AG20443 (cell line): ENCODE data around the gene SPHK2.

Source experiments
- DNase-seq: peaks from one replicate; pipeline ENCODE4 v3.0.0; 2012; ENCODE audit warnings: low spot score, mixed read lengths

Gene SPHK2

DNA sequence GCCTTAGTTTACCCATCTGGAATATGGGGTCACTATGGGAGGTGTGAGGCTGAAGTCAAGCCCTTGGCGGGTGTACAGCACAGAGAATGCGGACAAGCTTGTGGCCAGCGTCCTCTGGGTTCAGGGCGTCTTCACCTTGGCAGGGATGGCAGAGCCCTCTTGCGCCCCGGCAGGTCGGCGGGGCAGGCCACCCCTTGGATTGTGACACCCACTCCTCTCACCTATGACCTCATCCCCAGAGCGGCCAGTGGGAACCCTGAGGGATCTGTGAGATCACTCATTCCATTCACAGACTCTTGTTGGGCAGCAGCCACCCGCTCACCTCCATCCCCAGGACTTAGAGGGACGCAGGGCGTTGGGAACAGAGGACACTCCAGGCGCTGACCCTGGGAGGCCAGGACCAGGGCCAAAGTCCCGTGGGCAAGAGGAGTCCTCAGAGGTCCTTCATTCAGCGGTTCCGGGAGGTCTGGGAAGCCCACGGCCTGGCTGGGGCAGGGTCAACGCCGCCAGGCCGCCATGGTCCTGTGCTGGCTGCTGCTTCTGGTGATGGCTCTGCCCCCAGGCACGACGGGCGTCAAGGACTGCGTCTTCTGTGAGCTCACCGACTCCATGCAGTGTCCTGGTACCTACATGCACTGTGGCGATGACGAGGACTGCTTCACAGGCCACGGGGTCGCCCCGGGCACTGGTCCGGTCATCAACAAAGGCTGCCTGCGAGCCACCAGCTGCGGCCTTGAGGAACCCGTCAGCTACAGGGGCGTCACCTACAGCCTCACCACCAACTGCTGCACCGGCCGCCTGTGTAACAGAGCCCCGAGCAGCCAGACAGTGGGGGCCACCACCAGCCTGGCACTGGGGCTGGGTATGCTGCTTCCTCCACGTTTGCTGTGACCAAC, 12.6 kb upstream of the SPHK2 start, which contains the start of gene SPACA4:
TSS of gene SPACA4 (plus strand) at position 280 of the 896 bp plus-strand sequence. CDS start at position 517, 237 bp downstream.
- DNase-seq = no peak

DNA sequence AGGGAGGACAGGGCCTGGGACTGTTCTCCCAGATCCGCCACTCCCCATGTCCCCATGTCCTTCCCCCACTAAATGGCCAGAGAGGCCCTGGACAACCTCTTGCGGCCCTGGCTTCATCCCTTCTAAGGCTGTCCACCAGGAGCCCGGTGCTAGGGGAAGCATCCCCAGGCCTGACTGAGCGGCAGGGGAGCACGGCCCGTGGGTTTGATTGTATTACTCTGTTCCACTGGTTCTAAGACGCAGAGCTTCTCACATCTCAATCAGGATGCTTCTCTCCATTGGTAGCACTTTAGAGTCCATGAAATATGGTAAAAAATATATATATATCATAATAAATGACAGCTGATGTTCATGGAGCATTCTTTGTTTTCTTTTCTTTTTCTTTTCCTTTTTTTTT, 11.9 kb upstream of the SPHK2 start:
- no peak for DNase-seq

GRCh38 chr19:48608798-48609263, 10.5 kb upstream of the SPHK2 start:
- peak; percentile 63 for DNase-seq

GRCh38 chr19:48609571-48610108, 9.7 kb upstream of the SPHK2 start:
- no peak for DNase-seq

GRCh38 chr19:48611872-48612271, 7.4 kb upstream of the SPHK2 start:
- no peak for DNase-seq

DNA sequence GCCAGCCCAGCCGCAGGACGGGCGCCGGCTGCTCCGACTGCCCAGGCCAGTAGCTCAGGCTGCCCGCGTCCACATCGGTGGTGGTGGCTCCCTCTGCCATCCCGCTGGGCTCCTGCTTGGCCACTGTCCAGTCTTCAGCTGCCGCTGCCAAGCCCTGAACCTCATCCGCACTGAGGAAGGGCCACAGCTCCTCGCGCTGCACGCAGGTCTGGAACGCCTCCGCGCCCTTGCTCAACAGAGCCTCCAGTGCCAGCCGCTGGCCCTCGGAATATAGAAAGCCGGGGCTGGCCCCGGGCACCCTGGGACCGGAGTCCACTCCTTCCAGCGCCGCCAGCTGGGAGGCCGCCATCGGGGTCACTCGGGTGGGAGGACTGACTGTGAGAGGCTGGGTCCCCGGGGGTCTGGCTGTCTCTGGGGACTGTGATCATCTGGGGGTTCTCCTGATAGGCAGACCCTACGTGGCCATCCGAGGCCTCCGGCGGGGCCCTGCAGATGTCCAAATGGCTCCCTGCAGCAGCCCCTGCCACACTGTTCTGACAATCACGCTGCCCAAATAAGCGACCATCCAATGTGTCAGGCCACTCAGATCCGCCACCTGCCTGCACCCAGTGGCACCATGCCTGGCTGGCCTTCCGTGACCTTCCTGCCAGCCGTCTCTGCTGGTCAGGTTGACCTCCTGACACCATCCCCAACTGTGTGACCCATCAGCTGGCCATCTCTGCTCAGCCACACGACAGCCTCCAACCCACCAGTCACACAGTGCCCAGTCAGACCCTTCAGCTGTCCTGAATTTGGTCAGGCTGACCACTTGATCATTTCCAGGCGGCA, 6.1 kb upstream of the SPHK2 start:
- no peak for DNase-seq

- no peak for DNase-seq
Observed at GRCh38 chr19:48613852-48614435, 5.4 kb upstream of the SPHK2 start.

GRCh38 chr19:48614436-48615230, 4.7 kb upstream of the SPHK2 start, which contains the start of gene FAM83E:
TSS of gene FAM83E (minus strand) at chr19:48615076. CDS start at chr19:48613372, 1,704 bp downstream.
- no peak for DNase-seq

GRCh38 chr19:48615231-48616040, 3.9 kb upstream of the SPHK2 start:
- DNase-seq = no peak

- no peak for DNase-seq
Observed at GRCh38 chr19:48616041-48616436, 3.3 kb upstream of the SPHK2 start.

GRCh38 chr19:48616491-48617056, 2.7 kb upstream of the SPHK2 start:
- no peak for DNase-seq

DNA sequence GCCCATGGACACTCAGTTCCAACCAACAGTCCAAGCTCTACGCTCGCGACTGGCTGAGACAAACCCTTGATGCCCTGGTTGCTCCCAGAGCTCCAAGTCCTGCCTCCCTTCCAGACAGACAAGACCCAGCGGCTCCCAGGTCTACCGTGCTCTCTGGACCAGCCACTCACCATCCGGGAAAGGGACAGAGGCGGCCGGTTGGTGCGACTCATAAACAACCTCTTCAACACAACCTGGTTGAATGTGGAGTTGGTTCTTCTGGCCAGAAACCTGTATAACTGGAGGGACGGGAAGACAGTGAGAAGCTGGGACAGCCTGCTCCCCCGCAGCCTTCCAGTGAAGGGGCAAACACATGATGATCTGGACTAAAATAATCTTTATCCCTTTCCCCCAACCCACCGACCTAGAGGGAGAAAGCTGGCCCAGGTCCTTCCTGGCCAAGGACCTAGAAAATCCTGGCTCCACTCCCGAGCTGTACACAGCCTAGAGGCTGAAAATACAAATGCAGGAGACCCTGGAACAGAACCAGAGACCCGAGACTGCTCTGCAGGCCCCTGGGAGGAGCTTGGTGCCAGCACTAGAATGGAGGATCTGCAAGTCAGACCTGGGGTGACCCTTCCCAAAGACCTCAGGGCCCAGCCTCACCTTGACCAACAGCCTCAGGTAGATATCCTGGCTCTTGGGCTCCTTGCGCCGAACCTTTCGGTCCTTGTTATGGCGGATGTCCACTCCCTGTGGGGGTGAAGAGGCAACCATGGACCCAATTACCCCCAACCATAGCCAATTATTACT, 2.0 kb upstream of the SPHK2 start:
- no peak for DNase-seq

- no peak for DNase-seq
Observed at GRCh38 chr19:48618278-48618915, 909 bp upstream of the SPHK2 start.

- DNase-seq = no peak
Observed at GRCh38 chr19:48619692-48620585, 633 bp downstream of the SPHK2 start.

DNA sequence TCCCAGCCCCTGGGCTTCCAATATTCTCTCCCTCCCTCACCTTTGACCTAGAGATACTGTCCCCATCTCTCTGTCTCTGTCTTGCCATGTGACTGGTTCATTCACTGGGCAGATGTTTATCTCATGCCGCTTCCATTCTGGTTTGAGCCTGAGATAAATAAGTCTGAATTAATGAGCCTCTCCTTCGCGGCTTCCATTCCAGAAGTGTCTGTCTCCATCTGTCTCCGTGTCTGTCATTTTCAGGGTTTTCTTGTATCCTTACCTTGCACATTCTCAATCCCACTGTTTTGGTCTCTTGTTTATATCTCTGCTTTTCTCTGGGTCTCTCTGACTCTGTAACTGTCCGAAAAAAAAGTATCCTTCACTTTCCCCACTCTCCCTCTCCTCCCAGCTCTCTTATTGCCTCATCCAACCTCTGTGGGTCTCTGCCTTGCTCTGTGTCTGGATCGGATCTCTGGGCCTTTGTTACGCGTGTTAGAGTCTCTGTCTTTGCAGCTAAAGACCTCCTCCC, 4.3 kb downstream of the SPHK2 start:
- no peak for DNase-seq

DNA sequence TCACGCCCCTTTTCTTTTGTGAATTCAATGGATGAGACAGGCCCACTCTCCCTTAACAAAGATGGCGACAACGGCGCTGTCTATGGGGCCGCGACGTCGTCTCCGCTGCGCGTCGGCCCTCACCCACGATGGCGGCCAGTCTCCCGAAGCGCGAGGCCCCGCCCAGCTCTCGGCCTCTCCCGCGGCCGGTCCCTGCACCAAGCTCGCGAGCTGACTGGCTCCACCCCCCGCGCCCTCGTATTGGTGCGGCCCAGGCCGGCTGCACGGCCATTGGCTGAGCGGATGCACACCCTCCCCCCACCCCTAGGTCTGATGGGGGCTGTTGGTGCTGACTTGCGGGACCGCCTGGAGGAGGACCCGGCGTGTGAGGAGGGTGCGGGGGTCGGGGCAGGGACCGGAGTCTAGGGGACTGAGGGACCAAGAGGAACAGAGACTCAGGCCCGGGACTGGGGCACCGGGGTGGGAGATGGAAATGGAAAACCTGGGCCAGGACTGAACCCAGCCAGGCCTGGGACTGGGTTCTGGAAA, 4.8 kb downstream of the SPHK2 start:
- peak; percentile 96 for DNase-seq
